Left renal pelvis (tissue), 4 donors: ENCODE measurements around the gene TRIM42. TPM values are rescaled to one million over a fixed set of nuclear protein-coding genes. Genes with fewer than 3 reads are reported as not detected.
A peak's percentile ranks its signal among the peaks of the same experiment; 100 is the strongest.

ENCODE experiments used
- DNase-seq, 4 donors: peaks; one replicate each; pipeline ENCODE4 v3.0.0-alpha.2; 2013; ENCODE audit warnings: low read depth in 4 of 4, low spot score in 3 of 4
- polyA plus RNA-seq, 4 donors: library from polyadenylated mRNA; unstranded; fragments of 120-200 nt; gene quantifications; one replicate each; pipeline ENCODE4 v1.2.1, GENCODE V29; 2013; ENCODE audit not compliant: insufficient read length in 4 of 4

Gene TRIM42
- polyA plus RNA-seq, 4 donors, result not detected

DNA sequence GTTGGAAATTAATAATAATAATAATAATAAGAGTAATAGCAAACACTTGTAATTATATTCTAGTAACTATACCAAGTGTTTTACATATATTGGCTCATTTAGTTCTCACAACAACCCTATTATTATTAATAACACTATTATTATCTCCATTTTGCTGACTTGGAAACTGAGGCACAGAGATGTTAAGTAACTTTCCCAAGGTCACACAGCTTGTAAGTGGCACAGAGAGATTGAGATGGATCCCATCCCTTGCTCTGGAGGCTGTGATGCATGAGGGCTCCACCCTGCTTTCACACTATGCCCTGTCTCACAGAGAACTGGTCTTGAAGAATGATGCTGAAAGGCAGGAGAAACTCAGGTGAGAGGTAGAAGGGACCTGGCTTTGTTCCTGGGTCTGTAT, 31.9 kb downstream of the TRIM42 start:
- DNase-seq, result no peak

- DNase-seq, result no peak
Measured at GRCh38 chr3:140710711-140711389, 33.0 kb downstream of the TRIM42 start.

DNA sequence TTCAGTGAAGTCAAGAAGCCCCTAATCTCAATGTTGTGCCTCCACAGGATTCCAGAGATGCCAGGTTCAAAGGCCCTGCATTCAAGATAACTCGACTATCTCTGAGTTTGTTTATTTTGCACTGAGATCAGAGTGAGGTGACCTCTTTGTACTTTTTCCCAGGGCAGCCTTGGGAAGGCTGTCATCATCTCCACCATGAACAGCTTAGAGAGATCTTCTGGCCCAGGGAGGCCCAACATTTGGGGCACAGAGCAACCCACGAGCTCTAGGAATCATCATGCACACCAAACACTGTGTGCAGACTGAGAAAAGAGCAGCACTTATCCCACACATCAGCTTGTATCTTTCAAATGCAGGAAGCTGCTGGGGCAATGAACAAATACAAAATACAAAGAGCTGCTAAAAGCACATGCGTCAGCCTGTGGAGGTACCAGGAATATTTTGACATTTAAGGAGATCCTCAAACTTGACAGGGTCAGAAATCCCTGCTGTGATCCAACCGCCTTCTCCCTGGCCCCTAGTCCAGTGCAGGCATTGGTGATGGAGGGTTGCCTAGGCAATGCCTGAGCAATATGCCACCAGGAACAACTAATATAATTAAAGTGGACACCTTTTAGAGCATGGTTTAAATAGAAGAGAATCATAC, 33.6 kb downstream of the TRIM42 start:
- DNase-seq, result no peak

GRCh38 chr3:140712301-140712700, 34.4 kb downstream of the TRIM42 start:
- no peak for DNase-seq

DNA sequence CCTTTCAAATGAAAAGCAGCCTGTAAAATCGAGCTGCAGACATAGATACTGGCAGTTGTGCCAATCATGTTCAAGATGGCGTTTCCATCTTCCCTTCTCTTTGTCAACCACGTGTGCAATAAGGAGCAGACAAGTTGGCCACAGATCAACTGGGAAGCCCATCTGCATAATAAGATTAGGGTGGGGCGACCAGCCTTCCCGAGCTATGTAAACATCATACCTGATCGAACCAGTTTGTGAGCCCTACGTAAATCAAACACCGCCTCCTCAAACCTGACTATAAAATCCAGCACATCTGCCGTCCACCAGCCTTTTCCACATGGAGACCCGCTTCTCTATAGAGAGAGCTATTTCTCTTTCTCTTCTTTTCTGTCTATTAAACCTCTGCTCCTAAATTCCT, 37.2 kb downstream of the TRIM42 start:
- DNase-seq, result no peak

GRCh38 chr3:140717921-140718320, 40.1 kb downstream of the TRIM42 start:
- DNase-seq, result no peak

DNA sequence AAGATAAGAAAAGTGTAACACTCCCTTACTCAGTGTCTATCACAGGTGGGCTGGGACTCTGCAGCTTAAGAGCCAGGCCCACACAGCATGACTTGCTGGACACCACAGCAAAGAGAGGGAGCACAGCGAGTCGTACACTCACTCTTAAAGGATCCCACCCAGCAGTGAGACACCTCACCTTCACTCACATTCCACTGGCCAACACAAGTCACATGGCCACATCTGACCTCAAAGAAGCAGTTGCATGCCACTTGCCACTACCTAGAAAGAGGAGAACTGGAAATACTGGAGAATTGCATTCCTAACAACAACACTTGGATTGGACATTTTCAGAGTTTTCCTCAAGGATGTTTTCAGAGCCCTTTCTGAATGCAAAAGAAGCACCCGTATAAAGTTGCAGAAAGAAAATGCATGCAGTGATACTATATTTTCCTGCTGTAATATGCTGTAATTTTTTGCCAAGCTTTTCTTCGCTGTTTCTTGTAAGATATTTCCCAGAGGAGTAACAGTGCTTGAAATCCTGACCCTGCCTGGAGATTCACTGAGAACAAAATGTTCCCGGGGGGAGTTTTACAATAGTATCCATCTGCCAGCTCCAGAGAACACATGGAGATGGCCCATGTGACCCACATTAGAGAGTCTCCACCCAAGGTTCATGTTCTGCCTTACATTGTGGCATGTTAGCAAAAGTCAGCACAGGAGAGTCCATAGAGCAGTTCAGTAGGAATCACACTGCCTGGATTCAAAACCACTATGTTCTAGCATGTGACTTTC, 42.2 kb downstream of the TRIM42 start:
- DNase-seq, result no peak

DNA sequence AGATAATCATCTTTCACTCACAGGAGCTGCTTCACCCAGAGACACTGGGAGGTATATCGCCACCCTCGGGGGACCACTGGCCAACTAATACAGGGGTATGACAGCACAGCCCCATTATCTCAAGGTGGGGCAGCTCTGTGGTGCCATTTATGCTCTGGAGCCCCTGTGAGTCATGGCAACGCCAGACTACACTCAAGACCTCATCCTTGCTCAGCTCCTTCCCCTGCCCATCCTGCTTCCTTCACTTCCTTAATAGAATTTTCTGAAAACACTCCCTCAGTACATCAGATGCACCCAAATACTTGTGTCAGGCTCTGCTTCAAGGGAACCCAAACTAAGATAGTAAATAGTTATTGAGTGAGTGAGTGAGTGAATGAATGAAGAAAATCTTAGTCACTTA, 45.7 kb downstream of the TRIM42 start:
- no peak for DNase-seq

DNA sequence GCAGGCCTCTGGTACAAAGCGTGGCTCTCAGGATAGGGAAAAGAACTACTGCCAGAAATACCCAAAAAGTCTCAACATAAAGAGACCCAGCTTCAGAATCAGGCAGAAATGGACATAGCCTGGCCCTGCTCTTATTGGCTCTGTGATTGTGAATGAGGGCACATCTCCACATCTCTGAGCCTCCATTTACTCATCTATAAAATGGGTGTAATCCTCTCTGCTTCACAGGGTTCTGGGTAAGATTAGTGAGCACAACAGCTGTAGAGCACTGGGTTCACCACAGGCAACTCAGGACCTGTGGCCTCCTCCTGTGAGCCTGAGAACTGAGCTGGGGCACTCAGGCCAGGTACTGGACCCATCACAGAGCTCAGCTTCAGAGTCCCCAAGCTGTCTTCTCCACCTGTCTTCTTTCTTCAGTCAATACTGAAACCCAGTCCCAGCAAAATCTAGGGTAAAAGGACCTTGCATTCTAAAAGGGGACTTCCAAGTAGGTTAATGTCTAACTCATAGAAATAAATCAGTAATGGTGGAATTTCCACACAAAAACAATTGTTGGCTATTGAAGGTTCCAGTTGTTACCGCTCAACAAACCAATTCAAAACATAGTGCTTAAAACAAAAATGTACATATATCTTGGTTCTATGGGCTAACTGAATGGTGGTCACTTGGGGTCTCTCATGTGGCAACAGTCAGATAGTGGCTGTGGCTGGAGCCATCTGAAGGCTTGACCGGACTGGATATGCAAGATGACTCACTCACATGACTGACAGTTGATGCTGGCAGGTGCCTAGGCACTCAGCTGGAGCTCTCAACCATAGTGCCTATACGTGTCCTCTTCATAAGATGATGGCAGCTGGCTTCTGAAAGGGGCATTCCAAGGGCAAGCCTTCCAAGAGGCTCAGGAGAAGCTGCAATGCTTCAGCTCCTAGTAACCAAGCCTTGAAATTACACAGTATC, 47.3 kb downstream of the TRIM42 start:
- no peak for DNase-seq

DNA sequence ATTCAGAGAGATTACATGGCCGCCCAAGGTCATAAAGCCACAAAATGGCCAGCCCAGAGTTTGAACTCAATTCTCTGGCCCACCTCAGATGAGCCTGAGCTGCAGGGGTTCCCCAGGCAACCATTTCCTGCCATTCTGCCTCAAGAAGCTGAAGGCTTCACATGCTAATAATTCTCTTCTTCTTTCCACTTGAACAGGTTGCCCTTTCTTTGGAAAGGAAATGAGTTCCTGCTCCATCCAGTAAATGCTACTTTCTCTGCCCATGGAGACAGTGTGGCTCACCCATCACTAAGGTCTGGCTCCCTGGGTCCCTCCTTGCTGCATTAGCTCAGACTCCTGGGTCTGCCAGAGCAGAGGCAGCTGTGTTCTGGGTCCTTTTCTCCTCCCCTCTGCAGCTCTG, 48.2 kb downstream of the TRIM42 start:
- DNase-seq, result no peak

DNA sequence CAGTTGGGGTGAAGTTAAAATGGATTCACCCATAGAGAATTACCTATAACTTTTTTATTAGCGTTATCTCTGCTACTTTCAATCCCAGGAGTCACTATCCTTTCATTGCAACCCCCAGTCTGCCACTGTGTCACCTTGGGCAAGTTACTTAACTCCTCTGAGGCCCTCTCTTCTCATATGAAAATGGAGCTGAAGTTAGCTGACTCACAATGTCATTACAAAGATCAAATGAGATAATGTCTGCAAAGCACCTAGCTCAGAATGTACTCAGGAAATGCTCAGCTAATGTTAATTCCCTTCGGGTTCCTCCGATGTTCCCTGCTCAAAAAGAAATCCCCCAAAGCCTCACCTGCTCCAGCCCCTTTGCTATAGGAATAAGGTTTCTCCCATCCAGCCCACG, 50.0 kb downstream of the TRIM42 start:
- no peak for DNase-seq

DNA sequence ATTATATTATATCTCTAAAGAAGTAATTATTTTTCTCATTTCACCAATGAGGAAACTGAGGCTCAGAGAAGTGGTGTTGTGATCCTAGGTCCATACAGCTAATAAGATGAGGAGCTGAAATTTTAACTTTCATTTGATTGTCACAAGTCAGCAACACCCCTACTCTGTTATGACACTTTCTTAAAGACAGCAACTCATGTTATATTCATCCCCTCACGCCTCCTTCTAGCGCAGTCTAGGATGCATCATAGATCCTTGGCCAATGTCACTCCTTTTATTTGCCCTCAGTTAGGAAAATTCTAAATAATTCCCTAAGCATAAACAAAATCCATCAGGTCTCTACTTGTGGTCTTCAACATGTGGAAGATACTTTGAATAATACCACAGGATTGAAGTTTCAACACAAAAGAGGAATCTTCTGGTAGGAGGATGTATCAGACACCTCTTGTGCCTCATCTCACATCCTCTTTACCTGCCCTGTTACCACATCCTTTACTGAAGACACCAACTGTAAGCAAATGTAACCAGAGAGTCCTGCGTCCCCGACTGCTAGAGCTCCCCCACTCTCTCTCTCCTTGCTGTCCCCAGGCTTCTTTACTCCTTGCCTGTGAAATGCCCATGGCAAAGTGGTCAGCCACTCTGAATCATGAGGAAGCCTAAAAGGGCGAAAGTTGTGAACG, 53.7 kb downstream of the TRIM42 start:
- DNase-seq, result no peak

DNA sequence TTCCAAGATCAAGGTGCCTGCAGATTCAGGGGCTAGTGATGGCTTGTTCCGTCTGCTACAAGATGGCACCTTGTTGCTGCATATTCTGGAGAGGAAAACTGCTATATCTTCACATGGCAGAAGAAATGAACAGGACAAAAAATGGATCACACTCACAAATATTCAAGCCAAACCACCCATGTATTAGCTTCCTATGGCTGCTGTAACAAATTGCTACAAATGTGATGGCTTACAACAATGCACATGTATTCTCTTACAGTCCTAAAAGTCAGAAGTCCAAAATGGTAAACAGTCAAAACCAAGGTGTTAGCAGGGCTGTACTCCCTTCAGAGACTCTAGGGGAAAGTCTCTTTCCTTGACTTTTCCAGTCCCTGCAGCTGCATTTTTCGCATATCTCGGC, 55.8 kb downstream of the TRIM42 start:
- no peak for DNase-seq

DNA sequence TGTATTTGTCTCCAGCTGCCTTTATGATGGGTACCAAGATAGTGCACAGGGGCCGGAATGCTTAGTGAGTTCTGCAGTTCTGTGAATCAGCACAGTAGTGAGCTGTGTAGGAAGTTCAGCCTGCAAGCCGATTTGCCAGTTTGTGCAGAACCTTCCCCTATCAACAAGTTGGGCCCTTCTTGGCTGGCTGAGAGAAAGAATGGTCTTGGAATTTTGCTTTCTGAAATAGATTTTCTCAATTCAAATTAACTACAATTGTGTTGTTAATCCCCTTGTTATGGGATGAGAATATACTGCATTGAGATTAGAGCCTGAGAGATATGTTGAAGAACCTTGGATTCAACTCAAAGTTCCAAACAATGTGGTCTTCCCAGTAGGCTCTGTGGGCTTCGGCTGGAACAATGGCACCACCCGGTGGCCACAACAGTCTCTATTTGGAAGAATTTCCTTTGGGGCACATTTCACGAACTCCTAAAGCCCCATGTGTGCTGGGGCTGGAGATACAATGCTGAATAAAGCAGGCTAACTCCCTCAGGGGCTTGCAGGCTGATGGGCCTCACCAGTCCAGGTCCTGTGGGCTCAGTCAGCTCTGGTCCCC, 59.1 kb downstream of the TRIM42 start:
- DNase-seq, result peak in 1 of 4 donors; percentile 18

DNA sequence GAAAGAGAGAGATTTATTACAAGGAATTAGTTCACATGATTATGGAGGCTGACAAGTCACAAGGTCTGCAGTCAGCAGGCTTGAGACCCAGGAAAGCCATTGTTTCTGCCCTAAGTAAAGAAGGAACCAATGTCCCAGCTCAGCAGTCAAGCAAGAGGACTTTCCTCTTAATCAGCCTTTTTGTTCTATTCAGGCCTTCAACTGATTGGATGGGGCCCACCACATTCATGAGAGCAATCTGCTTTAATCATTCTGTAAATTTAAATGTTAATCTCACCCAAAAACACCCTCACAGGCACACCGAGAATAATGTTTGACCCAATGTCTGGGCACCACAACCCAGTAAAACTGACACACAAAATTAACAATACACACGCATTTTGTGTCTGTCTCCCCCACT, 64.3 kb downstream of the TRIM42 start:
- no peak for DNase-seq

GRCh38 chr3:140748171-140748570, 70.3 kb downstream of the TRIM42 start:
- DNase-seq, result no peak

- DNase-seq, result no peak
Measured at GRCh38 chr3:140748903-140749302, 71.0 kb downstream of the TRIM42 start.
